ENCODE results near the gene TM4SF18. TPM values are rescaled to one million over a fixed set of nuclear protein-coding genes. Genes with fewer than 3 reads are reported as not detected.

The TM4SF18 gene
- polyA plus RNA-seq, 1 donor from 2014 or later, result not detected

DNA sequence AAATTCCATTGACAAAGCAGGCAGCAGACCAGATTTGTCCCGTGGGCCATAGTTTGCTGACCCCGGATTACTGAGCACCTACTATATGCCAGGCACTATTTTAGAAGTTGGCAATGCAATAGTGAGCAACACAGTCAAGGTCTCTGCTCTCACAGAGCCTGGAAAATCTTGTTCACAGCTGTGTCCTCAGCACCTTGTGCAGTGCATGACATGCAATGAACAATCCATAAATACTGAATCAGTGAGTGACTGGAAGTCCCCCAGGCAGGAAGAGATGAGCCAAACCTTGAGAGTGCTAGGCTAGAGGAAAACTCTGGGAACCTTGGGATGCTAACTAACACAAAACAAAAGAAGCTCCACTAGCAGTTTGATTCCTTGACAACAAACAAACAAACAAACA lies 29.6 kb upstream of the TM4SF18 start:
- no peak overlapping the region for H3K4me2 ChIP-seq (ENCODE audit: low read length)
- no peaks in the 10 kb centered on the region for H3K9me3 ChIP-seq (ENCODE audit: low read length)
- no peaks in the 10 kb centered on the region for H3K36me3 ChIP-seq (ENCODE audit: insufficient read depth, low read length)
- TF ChIP-seq RAD21 (conservative IDR thresholded peaks at IDR 0.05) (no peak), EP300 (conservative IDR thresholded peaks at IDR 0.05; ENCODE audit: poor library complexity, severe bottlenecking) (no peak), POLR2AphosphoS5 (IDR thresholded peaks at IDR 0.05) (no peak), MXI1 (conservative IDR thresholded peaks at IDR 0.05; ENCODE audit: poor library complexity, severe bottlenecking) (no peak), EZH2 (IDR thresholded peaks at IDR 0.05; ENCODE audit: borderline replicate concordance, insufficient read depth, low read length, poor library complexity, severe bottlenecking) (no peak), SMC3 (conservative IDR thresholded peaks at IDR 0.05; ENCODE audit: poor library complexity) (no peak), TAF1 (IDR thresholded peaks at IDR 0.05; ENCODE audit: low read depth) (no peak)
- TF ChIP-seq, protein P1, sequence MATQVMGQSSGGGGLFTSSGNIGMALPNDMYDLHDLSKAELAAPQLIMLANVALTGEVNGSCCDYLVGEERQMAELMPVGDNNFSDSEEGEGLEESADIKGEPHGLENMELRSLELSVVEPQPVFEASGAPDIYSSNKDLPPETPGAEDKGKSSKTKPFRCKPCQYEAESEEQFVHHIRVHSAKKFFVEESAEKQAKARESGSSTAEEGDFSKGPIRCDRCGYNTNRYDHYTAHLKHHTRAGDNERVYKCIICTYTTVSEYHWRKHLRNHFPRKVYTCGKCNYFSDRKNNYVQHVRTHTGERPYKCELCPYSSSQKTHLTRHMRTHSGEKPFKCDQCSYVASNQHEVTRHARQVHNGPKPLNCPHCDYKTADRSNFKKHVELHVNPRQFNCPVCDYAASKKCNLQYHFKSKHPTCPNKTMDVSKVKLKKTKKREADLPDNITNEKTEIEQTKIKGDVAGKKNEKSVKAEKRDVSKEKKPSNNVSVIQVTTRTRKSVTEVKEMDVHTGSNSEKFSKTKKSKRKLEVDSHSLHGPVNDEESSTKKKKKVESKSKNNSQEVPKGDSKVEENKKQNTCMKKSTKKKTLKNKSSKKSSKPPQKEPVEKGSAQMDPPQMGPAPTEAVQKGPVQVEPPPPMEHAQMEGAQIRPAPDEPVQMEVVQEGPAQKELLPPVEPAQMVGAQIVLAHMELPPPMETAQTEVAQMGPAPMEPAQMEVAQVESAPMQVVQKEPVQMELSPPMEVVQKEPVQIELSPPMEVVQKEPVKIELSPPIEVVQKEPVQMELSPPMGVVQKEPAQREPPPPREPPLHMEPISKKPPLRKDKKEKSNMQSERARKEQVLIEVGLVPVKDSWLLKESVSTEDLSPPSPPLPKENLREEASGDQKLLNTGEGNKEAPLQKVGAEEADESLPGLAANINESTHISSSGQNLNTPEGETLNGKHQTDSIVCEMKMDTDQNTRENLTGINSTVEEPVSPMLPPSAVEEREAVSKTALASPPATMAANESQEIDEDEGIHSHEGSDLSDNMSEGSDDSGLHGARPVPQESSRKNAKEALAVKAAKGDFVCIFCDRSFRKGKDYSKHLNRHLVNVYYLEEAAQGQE (IDR thresholded peaks at IDR 0.05; ENCODE audit: borderline replicate concordance), result no peak
- TF ChIP-seq, protein P2, sequence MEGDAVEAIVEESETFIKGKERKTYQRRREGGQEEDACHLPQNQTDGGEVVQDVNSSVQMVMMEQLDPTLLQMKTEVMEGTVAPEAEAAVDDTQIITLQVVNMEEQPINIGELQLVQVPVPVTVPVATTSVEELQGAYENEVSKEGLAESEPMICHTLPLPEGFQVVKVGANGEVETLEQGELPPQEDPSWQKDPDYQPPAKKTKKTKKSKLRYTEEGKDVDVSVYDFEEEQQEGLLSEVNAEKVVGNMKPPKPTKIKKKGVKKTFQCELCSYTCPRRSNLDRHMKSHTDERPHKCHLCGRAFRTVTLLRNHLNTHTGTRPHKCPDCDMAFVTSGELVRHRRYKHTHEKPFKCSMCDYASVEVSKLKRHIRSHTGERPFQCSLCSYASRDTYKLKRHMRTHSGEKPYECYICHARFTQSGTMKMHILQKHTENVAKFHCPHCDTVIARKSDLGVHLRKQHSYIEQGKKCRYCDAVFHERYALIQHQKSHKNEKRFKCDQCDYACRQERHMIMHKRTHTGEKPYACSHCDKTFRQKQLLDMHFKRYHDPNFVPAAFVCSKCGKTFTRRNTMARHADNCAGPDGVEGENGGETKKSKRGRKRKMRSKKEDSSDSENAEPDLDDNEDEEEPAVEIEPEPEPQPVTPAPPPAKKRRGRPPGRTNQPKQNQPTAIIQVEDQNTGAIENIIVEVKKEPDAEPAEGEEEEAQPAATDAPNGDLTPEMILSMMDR (IDR thresholded peaks at IDR 0.05; ENCODE audit: poor library complexity, severe bottlenecking), result no peak
- H3K9me2 ChIP-seq (ENCODE audit: insufficient read depth, low read length), result no peaks in the 10 kb centered on the region
- no peak overlapping the region for H3K27ac ChIP-seq (ENCODE audit: low read length)
- H4K20me1 ChIP-seq (ENCODE audit: insufficient read depth), result no peaks in the 10 kb centered on the region
- no peaks in the 10 kb centered on the region for H3K79me2 ChIP-seq (replicated peaks; ENCODE audit: insufficient read depth, low read length)
- no peaks in the 10 kb centered on the region for H3F3A ChIP-seq (ENCODE audit: insufficient read depth, low read length, poor library complexity, severe bottlenecking)
- H3K9ac ChIP-seq (ENCODE audit: low read length), result no peak overlapping the region
- H2AFZ ChIP-seq (ENCODE audit: low read depth, low read length), result no peak overlapping the region
- no peak overlapping the region for H3K4me3 ChIP-seq (ENCODE audit: low read length)
- H3K27me3 ChIP-seq (ENCODE audit: insufficient read depth, low read depth, low read length), result no peaks in the 10 kb centered on the region

DNA sequence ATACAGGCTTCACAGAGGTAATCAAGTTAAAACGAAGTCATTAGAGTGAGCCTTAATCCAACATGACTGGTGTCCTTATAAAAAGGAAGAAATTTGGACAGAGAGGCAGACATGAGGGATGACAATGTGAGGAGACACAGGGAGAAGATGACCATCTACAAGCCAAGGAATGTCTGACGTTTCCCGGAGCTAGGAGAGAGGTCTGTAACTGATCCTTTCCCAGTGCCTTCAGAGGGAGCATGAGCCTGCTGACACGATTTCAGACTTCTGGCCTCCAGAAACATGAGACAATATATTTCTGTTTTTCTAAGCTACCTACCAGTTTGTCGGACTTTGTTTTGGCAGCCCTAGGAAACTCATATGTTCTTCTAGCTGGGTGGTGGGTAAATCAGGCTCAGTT lies 28.9 kb upstream of the TM4SF18 start:
- Histone ChIP-seq H3K9me2 (ENCODE audit: insufficient read depth, low read length) (no peaks in the 10 kb centered on the region), H3K9ac (ENCODE audit: low read length) (no peak overlapping the region), H3K4me2 (ENCODE audit: low read length) (no peak overlapping the region), H3K9me3 (ENCODE audit: low read length) (no peaks in the 10 kb centered on the region), H3K36me3 (ENCODE audit: insufficient read depth, low read length) (no peaks in the 10 kb centered on the region), H3K79me2 (replicated peaks; ENCODE audit: insufficient read depth, low read length) (no peaks in the 10 kb centered on the region), H4K20me1 (ENCODE audit: insufficient read depth) (no peaks in the 10 kb centered on the region), H3K27ac (ENCODE audit: low read length) (no peak overlapping the region), H3K4me3 (ENCODE audit: low read length) (no peak overlapping the region), H3F3A (ENCODE audit: insufficient read depth, low read length, poor library complexity, severe bottlenecking) (no peaks in the 10 kb centered on the region), H2AFZ (ENCODE audit: low read depth, low read length) (no peak overlapping the region), H3K27me3 (ENCODE audit: insufficient read depth, low read depth, low read length) (no peaks in the 10 kb centered on the region)
- TF ChIP-seq EZH2 (IDR thresholded peaks at IDR 0.05; ENCODE audit: borderline replicate concordance, insufficient read depth, low read length, poor library complexity, severe bottlenecking) (no peak), EP300 (conservative IDR thresholded peaks at IDR 0.05; ENCODE audit: poor library complexity, severe bottlenecking) (no peak), RAD21 (conservative IDR thresholded peaks at IDR 0.05) (no peak), TAF1 (IDR thresholded peaks at IDR 0.05; ENCODE audit: low read depth) (no peak), MXI1 (conservative IDR thresholded peaks at IDR 0.05; ENCODE audit: poor library complexity, severe bottlenecking) (no peak)
- TF ChIP-seq, protein P1 (IDR thresholded peaks at IDR 0.05; ENCODE audit: borderline replicate concordance), result no peak
